ENCODE data around the gene PCGF2.

The PCGF2 gene

GRCh38 chr17:38725066-38725465 lies 23.1 kb downstream of the PCGF2 start:
- DNase-seq (ENCODE audit: low read depth, low spot score) = no peak
- H3K4me3 ChIP-seq (ENCODE audit: low read length) = no peak overlapping the region

- H3K4me3 ChIP-seq (ENCODE audit: low read length) = no peak overlapping the region
- no peak for DNase-seq (ENCODE audit: low read depth, low spot score)
Observed at GRCh38 chr17:38724337-38724988, 23.7 kb downstream of the PCGF2 start.

- no peak for DNase-seq (ENCODE audit: low read depth, low spot score)
- H3K4me3 ChIP-seq (ENCODE audit: low read length) = no peak overlapping the region
Observed at GRCh38 chr17:38721802-38722201, 26.3 kb downstream of the PCGF2 start.

- no peak overlapping the region for H3K4me3 ChIP-seq (ENCODE audit: low read length)
- no peak for DNase-seq (ENCODE audit: low read depth, low spot score)
Observed at GRCh38 chr17:38720941-38721340, 27.2 kb downstream of the PCGF2 start.

DNA sequence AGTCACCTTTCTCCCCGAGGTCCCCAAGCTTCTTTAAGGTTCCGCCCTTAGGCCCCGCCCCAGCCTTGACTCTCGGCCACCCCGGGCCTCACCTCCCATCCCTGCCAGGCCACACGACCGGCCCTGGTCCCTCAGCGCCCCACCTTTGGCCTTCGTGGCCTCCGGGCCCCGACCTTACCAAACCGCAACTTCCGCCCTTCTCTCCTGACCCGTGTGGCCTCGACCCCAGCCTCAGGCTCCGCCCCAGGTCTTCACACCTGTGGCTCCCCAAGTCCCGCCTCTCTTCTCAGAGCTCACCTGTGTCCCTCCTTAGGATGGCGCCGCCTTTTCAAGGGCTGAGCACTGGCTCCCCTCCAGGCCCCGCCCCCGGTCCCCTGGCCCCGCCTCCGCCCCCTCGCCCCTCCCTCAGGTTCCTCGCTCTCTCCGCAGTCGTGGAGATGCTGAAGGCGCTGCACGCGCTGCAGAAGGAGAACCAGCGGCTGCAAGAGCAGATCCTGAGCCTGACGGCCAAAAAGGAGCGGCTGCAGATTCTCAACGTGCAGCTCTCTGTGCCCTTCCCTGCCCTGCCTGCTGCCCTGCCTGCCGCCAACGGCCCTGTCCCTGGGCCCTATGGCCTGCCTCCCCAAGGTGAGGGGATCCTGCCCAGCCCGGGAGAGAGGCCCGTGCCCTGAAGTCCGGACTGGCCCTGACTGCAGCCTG lies 28.0 kb downstream of the PCGF2 start:
- DNase-seq (ENCODE audit: low read depth, low spot score) = no peak
- no peak overlapping the region for H3K4me3 ChIP-seq (ENCODE audit: low read length)

- DNase-seq (ENCODE audit: low read depth, low spot score) = no peak
- H3K4me3 ChIP-seq (ENCODE audit: low read length) = no peak overlapping the region
Observed at GRCh38 chr17:38719289-38719942, 28.7 kb downstream of the PCGF2 start.

- no peak for DNase-seq (ENCODE audit: low read depth, low spot score)
- H3K4me3 ChIP-seq (ENCODE audit: low read length) = no peak overlapping the region
Observed at GRCh38 chr17:38717139-38717745, 30.9 kb downstream of the PCGF2 start.

DNA sequence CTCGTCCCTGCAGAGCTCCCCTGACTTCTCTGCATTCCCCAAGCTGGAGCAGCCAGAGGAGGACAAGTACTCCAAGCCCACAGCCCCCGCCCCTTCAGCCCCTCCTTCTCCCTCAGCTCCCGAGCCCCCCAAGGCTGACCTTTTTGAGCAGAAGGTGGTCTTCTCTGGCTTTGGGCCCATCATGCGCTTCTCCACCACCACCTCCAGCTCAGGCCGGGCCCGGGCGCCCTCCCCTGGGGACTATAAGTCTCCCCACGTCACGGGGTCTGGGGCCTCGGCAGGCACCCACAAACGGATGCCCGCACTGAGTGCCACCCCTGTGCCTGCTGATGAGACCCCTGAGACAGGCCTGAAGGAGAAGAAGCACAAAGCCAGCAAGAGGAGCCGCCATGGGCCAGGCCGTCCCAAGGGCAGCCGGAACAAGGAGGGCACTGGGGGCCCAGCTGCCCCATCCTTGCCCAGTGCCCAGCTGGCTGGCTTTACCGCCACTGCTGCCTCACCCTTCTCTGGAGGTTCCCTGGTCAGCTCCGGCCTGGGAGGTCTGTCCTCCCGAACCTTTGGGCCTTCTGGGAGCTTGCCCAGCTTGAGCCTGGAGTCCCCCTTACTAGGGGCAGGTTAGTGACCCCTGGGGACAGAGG lies 31.6 kb downstream of the PCGF2 start:
- H3K4me3 ChIP-seq (ENCODE audit: low read length) = no peak overlapping the region
- no peak for DNase-seq (ENCODE audit: low read depth, low spot score)

DNA sequence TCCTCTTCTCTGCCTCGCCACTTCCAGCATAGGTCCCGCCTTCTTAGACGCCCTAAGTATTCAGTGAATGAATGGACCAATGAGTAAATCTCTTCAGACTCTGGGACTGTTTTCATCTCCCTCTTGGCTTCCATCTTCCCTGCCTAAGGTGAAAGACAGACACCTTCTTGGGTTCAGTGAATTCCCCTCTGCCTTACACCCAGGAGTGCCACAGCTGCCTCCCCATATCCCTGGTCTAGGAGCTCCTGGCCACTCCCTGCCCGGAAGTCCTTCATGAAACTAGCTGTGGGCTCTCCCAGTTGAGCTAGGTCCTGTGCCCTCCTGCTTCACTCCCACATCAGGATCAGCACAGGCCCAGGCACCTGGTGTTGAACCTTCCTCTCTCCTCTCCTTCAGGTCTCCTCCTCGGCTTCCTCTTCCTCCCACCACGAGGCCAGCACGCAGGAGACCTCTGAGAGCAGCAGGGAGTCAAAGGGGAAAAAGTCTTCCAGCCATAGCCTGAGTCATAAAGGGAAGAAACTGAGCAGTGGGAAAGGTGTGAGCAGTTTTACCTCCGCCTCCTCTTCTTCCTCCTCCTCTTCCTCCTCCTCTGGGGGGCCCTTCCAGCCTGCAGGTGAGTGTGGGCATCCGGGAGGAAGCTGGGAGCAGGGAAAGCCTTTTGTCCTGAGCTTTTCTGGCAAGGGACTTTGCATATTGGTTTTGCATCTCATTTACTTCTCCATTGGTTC lies 32.8 kb downstream of the PCGF2 start:
- no peak overlapping the region for H3K4me3 ChIP-seq (ENCODE audit: low read length)
- DNase-seq (ENCODE audit: low read depth, low spot score) = no peak

DNA sequence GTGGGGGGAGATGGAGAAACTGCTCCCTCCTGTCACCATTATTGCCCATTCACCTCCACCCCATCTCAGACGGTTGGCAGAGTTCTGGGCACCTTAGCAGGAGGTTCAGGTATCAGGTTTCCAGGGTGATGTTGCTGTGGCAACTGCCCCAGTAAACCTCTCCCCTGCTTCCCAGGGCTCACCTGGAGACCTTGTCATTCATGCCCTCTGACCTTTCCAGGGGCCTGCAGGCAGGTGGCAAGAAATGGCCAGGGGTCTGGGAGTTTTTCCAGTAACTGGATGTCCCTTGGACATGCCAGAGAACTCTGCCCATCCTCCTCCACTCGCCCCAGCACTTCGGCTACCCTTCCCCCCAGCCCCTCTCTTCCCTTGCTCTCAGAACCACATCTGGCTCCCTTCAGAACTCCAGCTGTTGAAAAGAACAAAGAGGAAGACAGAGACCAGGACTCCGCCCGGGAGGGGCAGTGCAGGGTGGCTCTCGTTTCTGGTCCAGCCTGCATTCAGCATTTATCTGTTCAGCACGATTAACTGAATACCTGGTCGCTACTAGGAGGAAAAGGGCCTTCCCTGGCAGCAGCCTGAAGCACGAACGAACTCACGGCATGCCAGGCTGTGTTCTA lies 34.6 kb downstream of the PCGF2 start:
- H3K4me3 ChIP-seq (ENCODE audit: low read length) = no peak overlapping the region
- DNase-seq (ENCODE audit: low read depth, low spot score) = no peak

- H3K4me3 ChIP-seq (ENCODE audit: low read length) = no peak overlapping the region
- no peak for DNase-seq (ENCODE audit: low read depth, low spot score)
Observed at GRCh38 chr17:38712593-38712992, 35.5 kb downstream of the PCGF2 start.

GRCh38 chr17:38711792-38712571 lies 36.2 kb downstream of the PCGF2 start:
- DNase-seq (ENCODE audit: low read depth, low spot score) = no peak
- H3K4me3 ChIP-seq (ENCODE audit: low read length) = no peak overlapping the region

- DNase-seq (ENCODE audit: low read depth, low spot score) = no peak
- H3K4me3 ChIP-seq (ENCODE audit: low read length) = no peak overlapping the region
Observed at GRCh38 chr17:38710985-38711384, 37.2 kb downstream of the PCGF2 start.

DNA sequence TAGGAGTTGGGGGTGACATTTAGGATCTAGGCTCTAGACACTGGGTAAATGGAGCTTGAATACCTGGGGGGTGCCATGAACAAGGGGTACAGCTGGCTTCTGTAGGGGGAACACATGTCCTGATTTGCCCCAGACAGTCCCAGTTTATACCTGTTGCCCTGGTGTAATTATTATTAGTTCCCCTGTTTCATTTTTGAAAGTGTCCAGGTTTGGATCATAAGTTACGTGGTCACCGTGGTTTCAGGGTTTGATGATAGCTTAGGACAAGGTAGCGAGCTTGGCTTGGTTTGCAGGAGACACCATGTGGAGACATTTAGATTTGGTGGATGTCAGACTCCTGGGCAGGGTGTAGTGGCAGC lies 37.6 kb downstream of the PCGF2 start:
- DNase-seq (ENCODE audit: low read depth, low spot score) = no peak
- H3K4me3 ChIP-seq (ENCODE audit: low read length) = no peak overlapping the region

GRCh38 chr17:38709864-38710603 lies 38.1 kb downstream of the PCGF2 start:
- H3K4me3 ChIP-seq (ENCODE audit: low read length) = no peak overlapping the region
- no peak for DNase-seq (ENCODE audit: low read depth, low spot score)

- H3K4me3 ChIP-seq (ENCODE audit: low read length) = no peak overlapping the region
- no peak for DNase-seq (ENCODE audit: low read depth, low spot score)
Observed at GRCh38 chr17:38709104-38709820, 38.9 kb downstream of the PCGF2 start.

Measured in Jurkat, Clone E6-1 (cell line).